IMR-90 (cell line): ENCODE measurements around the gene HEATR1. TPM values are rescaled to one million over a fixed set of nuclear protein-coding genes. Genes with fewer than 3 reads are reported as not detected.

Experiments
- ATAC-seq: fragments of 200-7000 bp; cut with Tn5 transposase; 2 replicates; pipeline ENCODE4 v1.9.1; 2020; ENCODE audit warnings: low read depth, mild to moderate bottlenecking, moderate library complexity
- BruUV-seq: library from RNA; stranded (reverse); fragments of 400-500 nt; replicated peaks from 2 replicates; lab custom pipeline; 2021; lab: Mats Ljungman, UMichigan
- CTCF ChIA-PET: fragments of 300-600 bp; formaldehyde crosslinking; extraction: SDS; loops from one replicate; lab custom pipeline; 2021; ENCODE audit warnings: antibody characterized with exemption; lab: Yijun Ruan, JAX
- POLR2A ChIA-PET: fragments of 300-600 bp; sonication (Branson Sonifier 250); formaldehyde crosslinking; loops from one replicate; lab custom pipeline; 2022; ENCODE audit warnings: antibody characterized with exemption; ENCODE audit not compliant: unreplicated experiment; lab: Charles Lee
- DNase-seq: peaks from one replicate; pipeline ENCODE4 v3.0.0; 2013
- H2AFZ ChIP-seq: replicated peaks from 2 replicates; pipeline ENCODE3; 2013; ENCODE audit warnings: low read length, mild to moderate bottlenecking; ENCODE audit not compliant: poor library complexity
- H2AK5ac ChIP-seq: 2 replicates; pipeline ENCODE4 v1.6.1; 2013; ENCODE audit warnings: low read depth, low read length, inconsistent platforms
- H2AK9ac ChIP-seq: replicated peaks from 2 replicates; pipeline ENCODE3; 2013; ENCODE audit warnings: mild to moderate bottlenecking, low read depth, low read length, moderate library complexity; ENCODE audit not compliant: poor library complexity
- H2BK120ac ChIP-seq: 2 replicates; pipeline ENCODE4 v1.6.1; 2013; ENCODE audit warnings: low read depth, low read length, inconsistent platforms
- H2BK15ac ChIP-seq: 3 replicates; pipeline ENCODE4 v1.6.1; 2013; ENCODE audit warnings: low read depth, low read length, inconsistent platforms
- H2BK20ac ChIP-seq: 2 replicates; pipeline ENCODE4 v1.6.1; 2013; ENCODE audit warnings: low read depth, mild to moderate bottlenecking, inconsistent platforms, low read length, moderate library complexity
- H2BK5ac ChIP-seq: 2 replicates; pipeline ENCODE4 v1.6.1; 2013; ENCODE audit warnings: mild to moderate bottlenecking, low read depth, low read length, inconsistent platforms; ENCODE audit not compliant: poor library complexity, severe bottlenecking
- H3K14ac ChIP-seq: replicated peaks from 2 replicates; pipeline ENCODE4 v1.6.1; 2013; ENCODE audit warnings: low read depth, low read length, inconsistent platforms
- H3K18ac ChIP-seq: 2 replicates; pipeline ENCODE4 v1.6.1; 2013; ENCODE audit warnings: low read depth, low read length, control low read depth
- H3K23ac ChIP-seq: 2 replicates; pipeline ENCODE4 v1.6.1; 2013; ENCODE audit warnings: low read depth, low read length, inconsistent platforms
- H3K27ac ChIP-seq: 2 replicates; pipeline ENCODE4 v1.5.1; 2013; ENCODE audit warnings: mild to moderate bottlenecking, control low read depth, low read length; ENCODE audit not compliant: insufficient read depth
- H3K27me3 ChIP-seq: 2 replicates; pipeline ENCODE4 v1.6.1; 2013; ENCODE audit warnings: low read length; ENCODE audit not compliant: control insufficient read depth, insufficient read depth
- H3K36me3 ChIP-seq: 2 replicates; pipeline ENCODE4 v1.6.1; 2013; ENCODE audit warnings: low read length, mixed read lengths; ENCODE audit not compliant: control insufficient read depth, insufficient read depth
- H3K4ac ChIP-seq: 2 replicates; pipeline ENCODE4 v1.6.1; 2013; ENCODE audit warnings: low read depth, low read length, inconsistent platforms
- H3K4me1 ChIP-seq: 2 replicates; pipeline ENCODE4 v1.6.1; 2013; ENCODE audit warnings: low read length, mixed read lengths; ENCODE audit not compliant: control insufficient read depth, insufficient read depth
- H3K4me2 ChIP-seq: 2 replicates; pipeline ENCODE4 v1.6.1; 2013; ENCODE audit warnings: low read depth, mild to moderate bottlenecking, control low read depth, low read length, moderate library complexity
- H3K4me3 ChIP-seq: 2 replicates; pipeline ENCODE4 v1.5.1; 2013; ENCODE audit warnings: low read depth, mild to moderate bottlenecking, control low read depth, low read length, moderate library complexity; ENCODE audit not compliant: insufficient read depth
- H3K56ac ChIP-seq: 2 replicates; pipeline ENCODE4 v1.6.1; 2013; ENCODE audit warnings: low read length, inconsistent platforms; ENCODE audit not compliant: insufficient read depth; ENCODE audit errors: extremely low read depth
- H3K79me1 ChIP-seq, 2 experiments: 2 replicates each; pipeline ENCODE4 v1.6.1; 2013; ENCODE audit warnings: low read length in 2 of 2, inconsistent platforms in 1 of 2, low read depth in 1 of 2
- H3K9ac ChIP-seq: 2 replicates; pipeline ENCODE4 v1.6.1; 2013; ENCODE audit warnings: low read depth, low read length, control low read depth
- H3K9me1 ChIP-seq: 2 replicates; pipeline ENCODE4 v1.6.1; 2013; ENCODE audit warnings: low read length, inconsistent platforms; ENCODE audit not compliant: insufficient read depth
- H3K9me3 ChIP-seq: 2 replicates; pipeline ENCODE4 v1.6.1; 2013; ENCODE audit warnings: low read length; ENCODE audit not compliant: control insufficient read depth, insufficient read depth
- H4K20me1 ChIP-seq: 2 replicates; pipeline ENCODE4 v1.6.1; 2013; ENCODE audit warnings: low read length, inconsistent platforms; ENCODE audit not compliant: insufficient read depth
- H4K5ac ChIP-seq: 2 replicates; pipeline ENCODE4 v1.6.1; 2013; ENCODE audit warnings: mild to moderate bottlenecking, low read depth, low read length, control low read depth
- H4K8ac ChIP-seq, 2 experiments: 2 replicates each; pipeline ENCODE4 v1.6.1; 2013; ENCODE audit warnings: low read depth in 2 of 2, low read length in 2 of 2, control low read depth in 1 of 2, inconsistent platforms in 1 of 2
- H4K91ac ChIP-seq: 2 replicates; pipeline ENCODE4 v1.6.1; 2013; ENCODE audit warnings: low read depth, low read length, inconsistent platforms; ENCODE audit not compliant: insufficient read depth
- BHLHE40 ChIP-seq: fragments of 150-350 bp; IDR thresholded peaks from 2 replicates; pipeline ENCODE4 v1.6.1; 2016; ENCODE audit warnings: mild to moderate bottlenecking, low read depth, low read length
- CEBPB ChIP-seq: IDR thresholded peaks from 2 replicates; pipeline ENCODE4 v1.6.1; 2012; ENCODE audit warnings: low read depth, low read length, improper control_type of control experiment
- CHD1 ChIP-seq: IDR thresholded peaks from 2 replicates; pipeline ENCODE4 v1.6.1; 2012; ENCODE audit warnings: low read depth, low read length, improper control_type of control experiment
- CTCF ChIP-seq: conservative IDR thresholded peaks from 2 replicates; pipeline ENCODE4 v1.5.1; 2012; ENCODE audit warnings: mild to moderate bottlenecking, low read depth, low read length, improper control_type of control experiment
- FOS ChIP-seq: fragments of 150-350 bp; IDR thresholded peaks from 2 replicates; pipeline ENCODE4 v1.6.1; 2016; ENCODE audit warnings: low read depth, low read length
- MAFK ChIP-seq: IDR thresholded peaks from 2 replicates; pipeline ENCODE4 v1.6.1; 2012; ENCODE audit warnings: low read depth, low read length, improper control_type of control experiment
- MAZ ChIP-seq: IDR thresholded peaks from 2 replicates; pipeline ENCODE4 v1.6.1; 2012; ENCODE audit warnings: low read depth, mild to moderate bottlenecking, low read length, improper control_type of control experiment, moderate library complexity, borderline replicate concordance
- MXI1 ChIP-seq: IDR thresholded peaks from 2 replicates; pipeline ENCODE4 v1.6.1; 2012; ENCODE audit warnings: low read depth, mild to moderate bottlenecking, low read length, moderate library complexity, borderline replicate concordance
- NFE2L2 ChIP-seq: fragments of 150-350 bp; IDR thresholded peaks from 2 replicates; pipeline ENCODE4 v1.6.1; 2016; ENCODE audit warnings: low read depth, mild to moderate bottlenecking, low read length
- POLR2A ChIP-seq: IDR thresholded peaks from 2 replicates; pipeline ENCODE4 v1.6.1; 2012; ENCODE audit warnings: mild to moderate bottlenecking, low read depth, low read length
- RAD21 ChIP-seq: IDR thresholded peaks from 2 replicates; pipeline ENCODE4 v1.6.1; 2012; ENCODE audit warnings: low read length, improper control_type of control experiment
- RCOR1 ChIP-seq: IDR thresholded peaks from 2 replicates; pipeline ENCODE4 v1.6.1; 2012; ENCODE audit warnings: mild to moderate bottlenecking, low read length, improper control_type of control experiment; ENCODE audit not compliant: insufficient replicate concordance
- RFX5 ChIP-seq: IDR thresholded peaks from 2 replicates; pipeline ENCODE4 v1.8.0; 2012; ENCODE audit warnings: low read depth, mild to moderate bottlenecking, low read length, moderate library complexity
- SMC3 ChIP-seq: fragments of 150-350 bp; IDR thresholded peaks from 2 replicates; pipeline ENCODE4 v1.6.1; 2016; ENCODE audit warnings: low read depth, mild to moderate bottlenecking, antibody characterized with exemption, low read length, moderate library complexity
- WGBS, 2 experiments: methylation state at CpG; one replicate each; pipeline versions ENCODE4 v1.1.5 to v1.1.7; 2013; ENCODE audit warnings: missing lambda C conversion rate in 2 of 2; ENCODE audit not compliant: insufficient read length in 1 of 2; ENCODE audit errors: extremely low coverage in 2 of 2; 5-methylcytosine and 5-hydroxymethylcytosine counted together
- dilution Hi-C: fragments of 300-500 bp; cut with HindIII; formaldehyde crosslinking; loops from one replicate; pipeline ENCODE4 v1.14.3; 2018; ENCODE audit warnings: low sequenced_read_pairs; ENCODE audit not compliant: unreplicated experiment
- in situ Hi-C: fragments of 300-500 bp; cut with MboI; formaldehyde crosslinking; loops from 3 replicates; pipeline ENCODE4 v1.14.3; 2019; ENCODE audit warnings: low sequenced_read_pairs, inconsistent platforms, mixed read lengths
- intact Hi-C: fragments of 100-400 bp; cut with micrococcal nuclease; formaldehyde crosslinking; loops from 2 replicates; pipeline ENCODE4 v1.10.0; 2022
- polyA plus RNA-seq, 3 experiments: library from polyadenylated mRNA; depleted of rRNA; stranded (reverse); fragments of >200 nt; gene quantifications; 2 replicates each; pipeline ENCODE4 v1.2.3, GENCODE V29; 2012; ENCODE audit warnings: low replicate concordance in 1 of 3
- total RNA-seq: library from RNA; depleted of rRNA; stranded (reverse); fragments of >200 nt; gene quantifications from 2 replicates; pipeline ENCODE4 v1.2.3, GENCODE V29; 2012
- TF ChIP-seq, protein P1 (sequence below): fragments of 150-350 bp; IDR thresholded peaks from 2 replicates; pipeline ENCODE4 v1.6.1; 2017; ENCODE audit warnings: mild to moderate bottlenecking, antibody characterized with exemption, low read length, low read depth
- TF ChIP-seq, protein P2 (sequence below): fragments of 150-350 bp; IDR thresholded peaks from 2 replicates; pipeline ENCODE4 v1.6.1; 2016; ENCODE audit warnings: low read depth, mild to moderate bottlenecking, low read length, moderate library complexity, borderline replicate concordance

HEATR1 gene
- total and polyA plus RNA-seq, 2 of the 4 experiments (the other 2 are of a cell fraction), result 8.5 to 53.8 TPM

DNA sequence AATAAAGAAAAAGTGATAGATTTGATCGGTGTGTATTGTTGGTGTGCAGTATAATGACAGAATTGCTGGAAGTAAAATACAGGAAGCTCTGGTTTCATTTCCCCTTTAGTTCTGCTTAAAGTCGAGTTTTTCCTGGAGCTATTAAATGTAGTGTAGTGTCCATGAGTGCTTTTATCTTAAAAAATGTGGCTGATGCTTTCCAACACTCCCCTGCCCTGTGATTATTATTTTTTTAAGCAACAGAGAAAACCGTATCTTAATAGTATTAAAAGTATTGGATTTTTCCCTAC, 79.5 kb downstream of the HEATR1 start:
- 0 out of 2 replicates have a peak overlapping the region, but pooled peaks have one; percentile 85 for H3K23ac ChIP-seq
- H3K79me1 ChIP-seq, result peaks cover 4 to 8% of the 10 kb centered on the region in 2 experiments; a peak in 3 of 4 replicates
- H3K4me2 ChIP-seq, result peak overlapping the region; percentile 81
- H2AK9ac ChIP-seq, result no peak overlapping the region
- H2BK120ac ChIP-seq, result no peak overlapping the region
- no TSS peak for BruUV-seq
- no CpG with 5 or more reads among the region's 3 CpGs for WGBS, 2 experiments
- dilution Hi-C loops, result no loop called here
- no peak overlapping the region; the same call in 1 of the 2 replicates for H3K14ac ChIP-seq
- no peak overlapping the region for H2BK15ac ChIP-seq
- H3K4ac ChIP-seq, result no peak overlapping the region; the same call in 1 of the 2 replicates
- H3K27me3 ChIP-seq, result no peaks in the 10 kb centered on the region
- no peak overlapping the region for H2AK5ac ChIP-seq
- H4K20me1 ChIP-seq, result no peaks in the 10 kb centered on the region
- H3K56ac ChIP-seq, result no peak overlapping the region
- no peak overlapping the region for H2BK20ac ChIP-seq
- no peak overlapping the region for H4K5ac ChIP-seq
- H3K9me1 ChIP-seq, result peaks cover 3% of the 10 kb centered on the region; the same call in 1 of the 2 replicates
- intact Hi-C loops, result loop anchor here (5.0 kb wide), 1 partner anchor 243 kb away; the partner anchor contains the start of gene ERO1B
- H4K8ac ChIP-seq, result peak overlapping the region; percentile 30 to 98; a peak in 2 of 4 replicates
- H4K91ac ChIP-seq, result no peak overlapping the region
- ATAC-seq (no peak), DNase-seq (no peak)
- H3K36me3 ChIP-seq, result 0 out of 2 replicates have a peak, but pooled peaks cover 1% of the 10 kb centered on the region
- ChIA-PET CTCF (no interaction called here), POLR2A (no interaction called here)
- H2BK5ac ChIP-seq, result peak overlapping the region; percentile 62
- no peaks in the 10 kb centered on the region for H3K9me3 ChIP-seq
- no peak overlapping the region for H3K18ac ChIP-seq
- no peak overlapping the region for H3K27ac ChIP-seq
- TF ChIP-seq MAZ, result no peak
- TF ChIP-seq CTCF, result no peak
- no peak for TF ChIP-seq MXI1
- TF ChIP-seq BHLHE40, result no peak
- no peak for TF ChIP-seq SMC3
- no peak for TF ChIP-seq MAFK
- TF ChIP-seq, protein P1, sequence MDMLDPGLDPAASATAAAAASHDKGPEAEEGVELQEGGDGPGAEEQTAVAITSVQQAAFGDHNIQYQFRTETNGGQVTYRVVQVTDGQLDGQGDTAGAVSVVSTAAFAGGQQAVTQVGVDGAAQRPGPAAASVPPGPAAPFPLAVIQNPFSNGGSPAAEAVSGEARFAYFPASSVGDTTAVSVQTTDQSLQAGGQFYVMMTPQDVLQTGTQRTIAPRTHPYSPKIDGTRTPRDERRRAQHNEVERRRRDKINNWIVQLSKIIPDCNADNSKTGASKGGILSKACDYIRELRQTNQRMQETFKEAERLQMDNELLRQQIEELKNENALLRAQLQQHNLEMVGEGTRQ, result no peak
- no peak for TF ChIP-seq RCOR1
- TF ChIP-seq CEBPB, result no peak
- TF ChIP-seq POLR2A, result no peak
- TF ChIP-seq, protein P2, sequence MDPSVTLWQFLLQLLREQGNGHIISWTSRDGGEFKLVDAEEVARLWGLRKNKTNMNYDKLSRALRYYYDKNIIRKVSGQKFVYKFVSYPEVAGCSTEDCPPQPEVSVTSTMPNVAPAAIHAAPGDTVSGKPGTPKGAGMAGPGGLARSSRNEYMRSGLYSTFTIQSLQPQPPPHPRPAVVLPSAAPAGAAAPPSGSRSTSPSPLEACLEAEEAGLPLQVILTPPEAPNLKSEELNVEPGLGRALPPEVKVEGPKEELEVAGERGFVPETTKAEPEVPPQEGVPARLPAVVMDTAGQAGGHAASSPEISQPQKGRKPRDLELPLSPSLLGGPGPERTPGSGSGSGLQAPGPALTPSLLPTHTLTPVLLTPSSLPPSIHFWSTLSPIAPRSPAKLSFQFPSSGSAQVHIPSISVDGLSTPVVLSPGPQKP, result no peak
- no peak for TF ChIP-seq CHD1
- no peak for TF ChIP-seq RAD21
- TF ChIP-seq NFE2L2, result no peak
- TF ChIP-seq RFX5, result no peak
- no peak for TF ChIP-seq FOS
- in situ Hi-C loops, result no loop called here
- H3K9ac ChIP-seq, result peak overlapping the region; percentile 62; the same call in 1 of the 2 replicates
- peaks cover 8% of the 10 kb centered on the region for H3K4me1 ChIP-seq
- H2AFZ ChIP-seq, result no peak overlapping the region
- H3K4me3 ChIP-seq, result peak overlapping the region; percentile 61
